ENCODE data around the gene EPN2.

Gene EPN2

DNA sequence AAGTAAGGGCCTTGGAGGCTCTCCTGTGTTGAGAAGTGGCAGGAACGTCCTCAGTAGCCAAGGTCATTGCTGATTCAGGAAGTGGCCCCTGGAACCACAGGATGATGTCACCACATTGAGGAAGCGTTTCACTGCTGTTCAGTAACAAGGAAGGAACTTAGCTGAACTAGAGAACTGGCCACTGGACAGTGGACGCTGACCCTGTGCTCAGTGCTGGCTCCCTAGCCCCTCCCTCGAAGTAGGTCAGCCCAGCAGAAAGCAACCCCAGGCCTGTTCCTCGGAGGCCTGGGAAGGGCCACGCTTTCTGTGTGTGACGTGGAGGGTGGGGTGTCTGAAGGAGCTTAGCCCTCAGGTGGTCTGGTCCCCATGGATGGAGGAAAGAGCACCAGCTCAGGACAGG lies 67.0 kb downstream of the EPN2 start:
- DNase-seq, result peak in 3 of 10 donors; percentile 46 to 85 (median 84)

GRCh38 chr17:19304751-19305150 lies 67.6 kb downstream of the EPN2 start:
- DNase-seq, result no peak
- intact Hi-C loops (cut with DNase I), result loop anchor here (5.0 kb wide), 1 partner anchor 32 kb away; no protein-coding TSS in a partner anchor

More for the DNA sequence above, 67.0 kb downstream of the EPN2 start:
- intact Hi-C loops (cut with DNase I), result no loop called here

GRCh38 chr17:19305256-19305655 lies 68.1 kb downstream of the EPN2 start:
- intact Hi-C loops (cut with DNase I), result loop anchor here (5.0 kb wide), 1 partner anchor 33 kb away; no protein-coding TSS in a partner anchor
- peak in 1 of 10 donors; percentile 24 for DNase-seq

- intact Hi-C loops (cut with DNase I), result loop anchor here (5.0 kb wide), 1 partner anchor 33 kb away; no protein-coding TSS in a partner anchor
- DNase-seq, result no peak
Observed at GRCh38 chr17:19305761-19306159, 68.6 kb downstream of the EPN2 start.

GRCh38 chr17:19306160-19307111 lies 69.3 kb downstream of the EPN2 start:
- peak; percentile 68 to 98 (median 86) for DNase-seq
- intact Hi-C loops (cut with DNase I), result loop anchor here (5.0 kb wide), 1 partner anchor 34 kb away; no protein-coding TSS in a partner anchor

DNA sequence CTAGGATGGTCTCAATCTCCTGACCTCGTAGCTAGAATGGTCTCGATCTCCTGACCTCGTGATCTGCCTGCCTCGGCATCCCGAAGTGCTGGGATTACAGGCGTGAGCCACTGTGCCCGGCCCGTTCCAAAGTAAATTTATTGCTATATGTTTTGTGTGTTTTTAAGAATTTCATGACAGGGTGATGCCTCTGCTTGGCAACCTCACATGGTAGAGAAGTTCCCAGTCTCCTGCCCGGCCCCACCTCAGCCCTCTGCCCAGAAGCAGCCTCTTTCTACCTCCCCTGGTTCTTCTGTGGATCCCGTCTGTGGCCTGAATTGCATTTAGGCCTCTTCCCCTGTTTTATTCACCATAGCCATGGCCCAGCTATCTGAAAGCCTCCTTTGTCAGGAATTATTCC lies 70.4 kb downstream of the EPN2 start:
- intact Hi-C loops (cut with DNase I), result loop anchor here (5.0 kb wide), 1 partner anchor 35 kb away; no protein-coding TSS in a partner anchor
- peak in 3 of 10 donors; percentile 38 to 64 (median 55) for DNase-seq

DNA sequence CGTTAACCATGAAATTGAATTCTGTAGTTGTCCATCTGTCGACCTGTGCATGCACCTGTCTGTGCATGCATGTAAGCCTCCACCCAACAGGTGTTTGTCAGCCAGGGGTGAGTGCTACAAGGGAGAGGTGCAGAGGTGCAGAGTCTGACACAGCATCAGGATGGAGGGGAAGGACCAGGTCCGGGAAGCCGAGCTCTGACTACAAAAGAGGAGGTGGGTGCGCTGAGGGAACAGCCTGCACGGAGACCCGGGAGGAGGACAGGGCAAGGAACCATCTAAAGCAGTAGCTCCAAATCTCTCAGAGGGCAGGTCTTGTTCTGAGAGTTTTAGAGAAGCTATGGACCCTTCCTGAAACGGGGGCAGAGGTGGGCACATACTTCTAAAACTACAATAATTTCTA lies 71.2 kb downstream of the EPN2 start:
- peak in 3 of 10 donors; percentile 39 to 70 (median 41) for DNase-seq
- intact Hi-C loops (cut with DNase I), result loop anchor here (5.0 kb wide), 1 partner anchor 36 kb away; no protein-coding TSS in a partner anchor

- intact Hi-C loops (cut with DNase I), result loop anchor here (5.0 kb wide), 1 partner anchor 37 kb away; no protein-coding TSS in a partner anchor
- DNase-seq, result peak in 3 of 10 donors; percentile 64 to 78 (median 77)
Observed at GRCh38 chr17:19309701-19310100, 72.5 kb downstream of the EPN2 start.

DNA sequence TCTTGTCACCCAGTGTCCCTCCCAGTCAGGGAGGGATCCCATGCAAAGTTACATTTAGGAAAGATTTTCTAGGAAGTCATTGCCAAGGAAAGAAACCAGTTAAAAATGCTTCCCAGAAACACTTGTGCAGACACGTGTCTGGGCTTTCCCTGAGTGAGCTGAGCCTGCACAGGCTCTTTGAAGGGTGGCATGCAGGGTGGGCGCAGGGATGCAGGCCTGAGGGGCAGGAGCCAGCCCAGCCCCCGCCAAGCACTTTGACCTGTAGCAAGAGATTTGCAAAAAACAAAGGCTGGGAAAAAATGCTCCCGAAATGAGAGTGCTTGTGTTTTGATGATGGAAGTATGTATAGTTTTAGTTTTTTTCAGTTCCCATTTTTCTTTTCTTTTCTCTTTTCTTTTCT lies 73.0 kb downstream of the EPN2 start:
- DNase-seq, result peak in 4 of 10 donors; percentile 9 to 81 (median 38)
- intact Hi-C loops (cut with DNase I), result no loop called here

GRCh38 chr17:19311016-19311415 lies 73.8 kb downstream of the EPN2 start:
- DNase-seq, result peak in 4 of 10 donors; percentile 9 to 38 (median 24)
- intact Hi-C loops (cut with DNase I), result no loop called here

DNA sequence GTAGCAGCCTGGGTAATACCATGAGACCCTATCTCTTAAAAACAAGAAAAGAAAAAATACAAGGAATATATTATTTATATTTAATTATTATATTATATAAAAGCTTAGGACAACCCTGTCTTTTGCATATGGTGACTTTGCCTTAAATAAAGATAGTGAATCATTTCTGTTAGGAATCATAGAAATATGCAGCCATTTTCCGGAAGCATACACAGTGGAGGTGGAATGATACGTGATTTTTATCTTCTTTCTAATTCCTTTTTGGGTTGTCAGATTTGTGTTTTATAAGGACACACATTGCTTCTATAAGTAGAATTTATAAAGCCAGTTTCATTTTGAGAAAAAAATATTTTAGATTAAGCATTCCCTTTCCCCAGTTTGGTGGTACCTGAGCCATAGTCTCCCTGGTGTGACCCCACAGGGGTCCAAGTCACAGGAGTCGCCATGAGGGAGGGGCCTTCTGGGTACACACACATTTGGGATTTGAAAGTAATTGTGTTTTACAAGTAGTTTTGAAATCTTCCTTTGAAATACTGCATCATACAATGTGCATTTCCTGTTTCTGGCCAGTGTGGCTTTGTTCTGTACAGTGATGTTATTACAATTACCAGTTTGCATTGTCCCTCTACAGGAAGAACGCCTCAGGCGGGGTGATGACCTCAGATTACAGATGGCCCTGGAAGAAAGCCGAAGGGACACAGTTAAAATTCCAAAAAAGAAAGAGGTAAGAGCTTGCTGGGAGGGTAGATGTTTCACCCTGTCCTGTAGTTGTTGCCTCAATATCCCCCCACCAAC lies 74.5 kb downstream of the EPN2 start:
- intact Hi-C loops (cut with DNase I), result no loop called here
- DNase-seq, result peak in 3 of 10 donors; percentile 6 to 26 (median 16)

DNA sequence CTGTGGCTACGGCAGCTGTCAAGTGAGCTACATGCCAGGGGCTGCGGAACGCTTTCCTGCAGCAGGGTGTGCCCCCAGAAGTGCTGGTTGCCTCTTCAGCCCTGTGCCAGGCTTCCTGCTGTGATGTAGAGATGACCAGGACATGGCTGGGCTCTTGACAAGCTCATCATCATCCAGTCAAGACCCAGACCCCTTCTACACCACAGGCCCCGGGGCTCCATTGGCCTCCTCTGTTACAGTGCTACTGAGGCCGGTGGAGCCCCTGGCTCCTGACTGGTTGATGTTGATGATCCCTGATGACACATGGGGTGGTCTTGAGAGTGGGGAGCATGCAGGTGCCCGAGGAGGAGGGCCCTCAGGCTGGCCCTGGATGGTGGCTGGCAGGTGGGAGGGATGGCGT lies 75.2 kb downstream of the EPN2 start:
- intact Hi-C loops (cut with DNase I), result no loop called here
- peak in 3 of 10 donors; percentile 35 to 70 (median 59) for DNase-seq

- DNase-seq, result peak in 4 of 10 donors; percentile 7 to 76 (median 58)
- intact Hi-C loops (cut with DNase I), result no loop called here
Observed at GRCh38 chr17:19313066-19313745, 76.0 kb downstream of the EPN2 start.

- intact Hi-C loops (cut with DNase I), result no loop called here
- DNase-seq, result peak in 4 of 10 donors; percentile 3 to 50 (median 30)
Observed at GRCh38 chr17:19313746-19314651, 76.8 kb downstream of the EPN2 start.

GRCh38 chr17:19315104-19315503 lies 77.9 kb downstream of the EPN2 start:
- DNase-seq, result peak in 2 of 10 donors; percentile 56 to 60
- intact Hi-C loops (cut with DNase I), result no loop called here

GRCh38 chr17:19316761-19317358 lies 79.7 kb downstream of the EPN2 start:
- intact Hi-C loops (cut with DNase I), result no loop called here
- peak in 1 of 10 donors; percentile 37 for DNase-seq

DNA sequence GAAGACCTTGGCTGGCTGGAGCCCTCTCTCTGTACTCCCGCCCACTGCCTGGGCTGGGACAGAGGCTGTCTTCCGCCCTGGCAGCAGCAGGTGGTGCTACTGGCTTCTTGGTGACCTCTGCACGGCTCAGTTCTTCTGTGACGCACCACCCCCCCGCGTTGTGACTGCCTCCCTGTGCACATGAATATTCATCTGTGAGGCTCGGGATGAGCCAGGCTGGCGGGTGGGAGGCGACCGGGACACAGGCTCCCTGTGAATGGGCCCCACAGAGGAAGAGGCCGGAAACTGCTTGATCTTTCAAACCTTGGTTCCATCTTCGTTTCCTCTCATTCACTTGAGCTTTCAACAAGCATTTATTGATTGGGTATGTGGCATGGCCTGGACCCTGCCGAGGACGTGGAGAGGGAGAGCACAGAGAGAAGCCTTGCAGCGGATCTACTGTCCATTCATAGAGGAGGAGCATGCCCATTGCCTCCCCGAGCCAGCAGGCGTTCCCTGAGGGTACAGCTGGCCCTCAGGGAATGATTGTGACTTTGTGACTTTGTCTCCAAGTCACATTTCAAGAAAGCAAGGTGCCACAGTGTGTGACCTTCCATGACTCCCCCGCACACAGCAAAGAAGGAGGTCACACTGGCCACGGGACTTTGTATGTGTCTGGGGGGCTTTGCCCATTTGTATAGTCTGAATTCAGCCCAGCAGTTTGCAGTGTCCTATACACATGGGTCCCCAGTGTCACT lies 80.4 kb downstream of the EPN2 start:
- DNase-seq, result peak; percentile 88 to 99 (median 92)
- intact Hi-C loops (cut with DNase I), result no loop called here

DNA sequence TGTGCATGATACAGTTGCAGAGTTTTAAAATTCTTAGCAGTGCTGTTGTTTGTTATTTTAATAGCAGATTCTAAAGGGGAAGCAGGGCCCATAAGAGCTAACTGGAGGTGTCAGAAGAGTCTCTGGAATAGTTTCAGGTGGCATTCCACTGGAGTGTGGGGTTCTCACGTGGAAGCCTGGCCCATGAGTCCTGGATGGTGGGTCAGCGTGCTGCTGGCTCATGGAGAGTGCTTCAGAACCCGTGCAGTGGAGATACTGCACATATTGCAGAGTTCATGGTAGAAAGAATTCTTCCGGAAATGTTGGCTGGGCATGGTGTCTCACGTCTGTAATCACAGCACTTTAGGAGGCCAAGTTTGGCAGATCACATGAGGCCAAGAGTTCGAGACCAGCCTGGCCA lies 81.4 kb downstream of the EPN2 start:
- peak in 2 of 10 donors; percentile 3 to 31 for DNase-seq
- intact Hi-C loops (cut with DNase I), result no loop called here

All from posterior cingulate gyrus (tissue), 11 donors.